HG02678 (cell line): ENCODE results near the gene ARMC5.
"Not testable (repeated sequence)": the region's sequence is repeated elsewhere in the genome, so short reads cannot be mapped to it uniquely, and the experiment has no call there.

Source experiments
- ATAC-seq: cut with Tn5 transposase; IDR thresholded peaks from one replicate; pipeline ENCODE4 v1.9.1; 2021; ENCODE audit warnings: mild to moderate bottlenecking, moderate library complexity; ENCODE audit not compliant: unreplicated experiment

Gene ARMC5

GRCh38 chr16:31430380-31431052 is 28.8 kb upstream of the ARMC5 start:
- ATAC-seq = no peak

DNA sequence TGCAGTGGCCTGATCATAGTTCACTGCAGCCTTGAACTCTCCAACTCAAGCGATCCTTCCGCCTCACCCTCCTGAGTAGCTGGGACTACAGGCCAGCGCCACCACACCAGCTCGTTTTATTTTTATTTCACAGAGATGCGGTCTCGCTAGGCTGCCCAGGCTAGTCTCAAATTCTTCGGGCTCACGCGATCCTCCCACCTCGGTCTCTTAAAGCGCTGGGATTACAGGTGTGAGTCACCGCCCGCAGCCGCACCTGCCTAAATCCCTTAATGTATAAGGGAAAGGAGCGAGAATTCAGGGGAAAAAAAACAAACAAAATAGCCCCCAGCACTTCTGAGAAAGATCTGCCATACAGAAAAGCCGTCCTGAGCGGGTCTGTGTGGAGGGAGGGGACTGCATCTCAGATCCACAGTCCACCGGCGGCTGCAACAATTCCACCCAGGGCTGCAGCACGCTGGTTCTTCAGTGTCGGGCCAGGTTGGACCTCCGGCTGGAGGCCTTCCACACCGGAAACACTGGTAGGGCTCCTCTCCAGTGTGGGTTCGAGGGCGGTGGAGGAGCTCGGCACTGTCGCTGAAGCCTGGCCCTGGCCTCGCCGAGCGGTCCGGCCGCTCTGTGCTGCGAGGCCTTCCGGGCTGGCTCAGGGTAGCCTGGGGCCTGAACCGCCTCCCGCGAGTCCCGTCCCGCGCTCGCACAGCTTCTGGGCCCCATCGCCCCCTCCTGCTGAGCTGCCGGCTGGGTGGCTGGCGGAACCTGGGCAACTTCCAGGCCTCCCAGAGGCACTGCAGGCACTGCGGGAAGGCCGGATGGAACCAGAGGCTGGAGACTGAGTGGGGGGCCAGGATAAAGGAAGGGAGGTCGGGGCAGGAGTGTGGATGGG is 23.7 kb upstream of the ARMC5 start:
- ATAC-seq = no peak

DNA sequence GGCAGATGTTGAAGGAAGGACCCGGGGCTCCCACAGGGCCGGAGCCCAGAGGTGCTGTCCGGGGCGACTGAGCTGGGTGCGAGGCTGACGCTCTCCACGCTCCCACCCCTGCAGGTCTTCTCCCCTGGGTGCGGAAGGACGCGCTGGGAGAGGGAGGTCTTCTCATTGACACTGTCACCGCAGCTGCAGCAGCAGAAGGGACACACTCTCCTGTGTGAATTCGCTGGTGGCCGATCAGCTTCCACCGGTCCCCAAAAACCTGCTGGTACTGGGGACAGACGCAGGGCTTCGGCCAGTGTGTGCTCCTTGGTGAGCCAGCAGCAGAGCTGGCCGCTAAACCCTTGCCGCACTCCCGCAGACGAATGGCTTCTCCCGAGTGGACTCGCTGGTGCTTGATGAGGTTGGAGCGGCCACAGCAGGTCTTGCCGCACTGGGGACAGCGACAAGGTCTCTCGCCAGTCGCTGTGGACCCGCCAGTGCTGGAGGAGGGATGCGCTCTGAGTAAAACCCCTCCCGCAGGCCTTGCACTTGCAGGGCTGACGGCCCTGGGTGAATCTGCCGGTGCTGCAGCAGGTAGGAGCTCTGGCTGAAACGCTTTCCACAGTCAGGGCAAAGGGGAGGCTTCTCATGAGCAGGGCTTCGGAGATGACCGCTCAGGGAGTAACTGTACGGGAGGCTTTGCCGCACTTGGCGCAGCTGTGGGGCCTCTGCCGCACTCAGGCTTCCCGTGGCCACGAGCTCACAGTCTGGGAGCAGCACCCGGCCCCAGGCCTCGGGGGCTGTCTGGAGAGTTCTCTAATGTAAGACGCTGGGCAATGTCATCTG is 22.9 kb upstream of the ARMC5 start:
- ATAC-seq = no peak

- ATAC-seq = no peak
Measured at GRCh38 chr16:31438414-31438813, 20.9 kb upstream of the ARMC5 start.

- ATAC-seq = not testable (repeated sequence)
Measured at GRCh38 chr16:31439023-31439422, 20.3 kb upstream of the ARMC5 start.

- no peak for ATAC-seq
Measured at GRCh38 chr16:31439519-31439918, 19.8 kb upstream of the ARMC5 start.

DNA sequence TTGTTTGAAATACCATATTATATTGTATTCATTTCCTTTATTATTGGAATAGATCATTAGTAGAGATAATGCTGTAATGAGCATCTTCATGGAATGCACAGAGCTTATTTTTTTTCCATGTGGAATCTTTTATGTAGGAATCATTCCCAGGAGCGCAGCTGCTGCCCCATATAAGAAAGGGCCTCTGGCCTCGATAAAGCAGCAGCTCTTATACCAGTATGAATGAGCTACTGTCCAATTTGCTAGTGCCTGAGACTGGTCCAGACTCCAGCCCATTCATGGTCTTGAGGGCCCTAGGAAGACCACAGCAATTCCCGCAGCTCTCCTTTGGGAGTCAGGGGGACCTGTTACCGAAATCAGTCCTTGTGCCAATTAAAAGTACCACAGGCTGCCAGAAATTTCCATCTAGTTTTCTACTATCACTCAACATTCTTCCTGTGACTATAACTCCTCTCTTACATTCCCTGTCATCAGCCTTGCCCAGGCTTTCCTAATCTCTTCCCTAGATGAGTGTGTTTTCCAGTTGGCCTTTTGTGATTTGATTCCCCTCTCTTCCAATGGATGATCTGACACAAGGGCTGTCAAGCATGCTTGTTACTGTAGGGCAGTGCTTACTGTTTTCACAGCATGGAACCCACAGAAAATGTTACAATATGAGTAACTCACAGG is 18.7 kb upstream of the ARMC5 start:
- ATAC-seq = no peak

- no peak for ATAC-seq
Measured at GRCh38 chr16:31441956-31442355, 17.3 kb upstream of the ARMC5 start.

- ATAC-seq = not testable (repeated sequence)
Measured at GRCh38 chr16:31445931-31446330, 13.4 kb upstream of the ARMC5 start.

DNA sequence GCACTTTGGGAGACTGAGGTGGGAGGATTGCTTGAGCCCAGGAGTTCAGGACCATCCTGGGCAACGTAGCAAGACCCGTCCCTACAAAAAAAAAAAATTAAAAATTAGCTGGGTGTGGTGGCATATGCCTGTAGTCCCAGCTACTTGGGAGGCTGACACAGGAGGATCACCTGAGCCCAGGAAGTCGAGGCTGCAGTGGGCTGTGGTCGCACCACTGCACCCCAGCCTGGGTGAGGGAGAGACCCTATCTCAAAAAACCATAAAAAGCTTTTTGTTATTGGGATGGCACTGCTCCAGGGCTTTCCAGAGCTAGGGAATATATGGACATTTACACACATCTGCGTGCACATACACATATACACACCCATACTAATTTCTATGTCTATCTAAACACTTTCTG is 8.1 kb upstream of the ARMC5 start:
- ATAC-seq = no peak

DNA sequence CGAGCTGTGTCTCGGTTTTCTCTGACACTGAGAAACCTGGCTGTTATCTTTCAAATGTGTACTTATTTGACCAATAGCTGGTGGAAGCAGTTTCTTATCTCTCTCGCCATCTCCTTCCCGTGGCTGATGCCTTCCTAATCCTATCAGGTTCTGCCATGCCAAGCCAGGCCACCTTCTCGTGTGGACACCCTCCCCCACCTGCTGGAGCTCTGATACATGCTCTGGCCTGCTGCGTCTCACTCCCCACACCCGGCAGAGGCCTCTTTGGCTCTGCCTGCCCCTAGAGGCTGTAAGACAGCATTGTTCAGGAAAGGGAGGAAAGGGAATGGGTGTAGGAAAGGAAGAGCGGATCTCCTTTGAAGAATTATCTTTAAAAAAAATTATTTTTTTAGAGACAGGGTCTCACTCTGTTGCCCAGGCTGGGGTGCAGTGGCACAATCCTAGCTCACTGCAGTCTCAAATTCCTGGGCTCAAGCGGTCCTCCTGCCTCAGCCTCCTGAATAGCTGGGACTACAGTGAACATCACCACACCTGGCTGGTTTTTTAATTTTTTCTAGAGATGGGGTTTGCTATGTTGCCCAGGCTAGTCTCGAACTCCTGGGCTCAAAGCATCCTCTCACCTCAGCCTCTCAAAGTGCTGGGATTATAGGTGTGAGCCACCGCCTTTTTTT is 7.5 kb upstream of the ARMC5 start:
- ATAC-seq = peak; percentile 49

DNA sequence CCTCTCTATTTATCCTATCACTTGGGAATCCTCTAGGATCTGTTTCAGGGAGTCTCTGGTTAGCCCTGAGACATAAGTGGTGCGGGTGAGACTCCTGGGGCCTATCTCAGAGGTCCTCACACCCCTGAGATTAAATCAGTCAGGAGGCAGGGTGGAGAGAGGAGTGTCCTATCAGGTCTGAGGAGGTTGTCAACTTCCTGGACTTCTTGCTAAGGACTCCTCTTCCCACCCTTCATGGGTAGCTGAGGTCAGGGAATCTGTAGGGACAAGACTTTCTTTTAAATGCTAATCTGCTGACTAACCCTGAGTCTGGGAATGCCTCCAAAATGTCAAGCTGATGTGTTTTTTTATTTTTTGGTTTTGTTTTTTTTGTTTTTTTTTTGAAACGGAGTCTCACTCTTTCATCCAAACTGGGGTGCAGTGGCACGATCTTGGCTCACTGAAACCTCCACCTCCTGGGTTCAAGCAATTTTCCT is 6.6 kb upstream of the ARMC5 start:
- no peak for ATAC-seq

DNA sequence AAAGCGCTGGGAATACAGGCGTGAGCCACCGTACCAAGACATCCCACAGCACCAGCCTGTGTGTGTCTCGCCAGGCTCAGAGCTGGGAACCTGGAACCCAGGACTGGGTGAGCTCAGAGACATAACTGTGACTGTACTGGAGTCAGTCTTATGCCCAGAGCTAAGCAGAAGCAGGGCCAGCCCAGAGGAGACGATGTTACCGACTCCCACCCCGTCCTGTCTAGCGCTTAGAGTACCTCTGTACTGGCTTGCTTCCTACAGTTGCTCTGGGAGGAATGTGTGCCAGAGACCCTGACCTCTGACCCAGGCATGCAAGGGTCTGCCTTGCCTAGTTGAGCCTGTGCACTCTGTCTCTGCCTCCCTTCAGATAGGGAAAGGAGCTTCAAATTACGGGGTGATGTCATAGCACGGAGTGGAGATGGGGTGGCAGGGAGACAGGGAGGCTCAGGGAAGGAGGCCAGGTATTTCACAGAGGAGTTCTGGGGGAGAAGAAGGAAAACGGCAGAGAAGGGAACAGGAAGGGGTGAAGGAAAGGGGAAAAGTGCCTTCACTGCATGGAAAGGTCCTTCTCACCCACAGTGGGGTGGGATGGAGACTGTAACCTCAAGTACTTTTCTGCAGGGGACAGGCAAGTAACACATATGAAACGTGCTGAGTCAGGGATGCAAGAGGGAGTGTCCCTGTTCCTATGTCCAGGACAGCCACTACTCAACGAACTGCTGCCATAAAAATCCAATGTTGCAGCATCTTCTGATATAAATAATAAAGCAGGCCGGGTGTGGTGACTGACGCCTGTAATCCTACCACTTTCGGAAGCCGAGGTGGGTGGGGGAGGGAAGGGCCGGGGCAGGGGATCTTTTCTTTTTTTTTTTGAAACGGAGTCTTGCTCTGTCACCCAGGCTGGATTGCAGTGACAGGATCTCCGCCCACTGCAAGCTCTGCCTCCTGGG is 5.8 kb upstream of the ARMC5 start:
- no peak for ATAC-seq

GRCh38 chr16:31455601-31456314 is 3.5 kb upstream of the ARMC5 start:
- ATAC-seq = no peak

GRCh38 chr16:31456988-31457360 is 2.3 kb upstream of the ARMC5 start:
- ATAC-seq = no peak

DNA sequence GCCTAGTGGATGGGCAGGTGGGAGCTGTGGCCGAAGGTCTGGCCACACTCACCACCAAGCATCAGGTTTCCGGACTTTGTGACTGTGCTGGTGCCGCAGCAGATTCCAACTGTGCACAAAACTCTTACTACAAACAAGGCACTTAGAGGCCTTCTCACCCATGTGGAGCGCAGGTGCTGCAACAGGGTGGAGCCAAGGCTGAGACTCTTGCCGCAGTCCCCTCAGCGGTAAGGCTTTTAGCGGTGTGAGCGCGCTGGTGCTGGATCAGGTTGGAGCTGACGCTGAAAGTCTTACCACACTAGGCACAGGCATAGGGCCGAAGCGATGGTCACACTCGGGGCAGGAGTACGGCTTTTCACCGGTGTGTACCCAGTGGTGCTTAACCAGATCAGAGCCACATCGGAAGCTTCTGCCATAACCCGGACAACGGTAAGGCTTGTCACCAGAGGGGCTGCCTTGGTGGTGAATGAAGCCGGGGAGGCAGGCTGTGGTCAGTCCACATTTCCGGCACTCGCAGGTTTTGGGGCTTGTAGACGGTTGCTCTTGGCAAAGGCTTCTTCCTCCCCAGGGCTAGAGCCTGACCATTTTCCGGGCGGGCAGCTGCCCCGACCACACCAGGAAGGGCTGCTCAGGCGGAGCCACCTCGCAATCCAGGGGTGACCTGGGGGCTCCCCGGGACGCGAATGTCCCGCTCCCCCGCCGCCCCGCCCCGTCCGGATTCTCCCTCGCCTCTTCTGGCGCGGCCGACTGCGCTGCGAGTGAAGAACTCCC is 1.0 kb upstream of the ARMC5 start:
- ATAC-seq = peak; percentile 4

DNA sequence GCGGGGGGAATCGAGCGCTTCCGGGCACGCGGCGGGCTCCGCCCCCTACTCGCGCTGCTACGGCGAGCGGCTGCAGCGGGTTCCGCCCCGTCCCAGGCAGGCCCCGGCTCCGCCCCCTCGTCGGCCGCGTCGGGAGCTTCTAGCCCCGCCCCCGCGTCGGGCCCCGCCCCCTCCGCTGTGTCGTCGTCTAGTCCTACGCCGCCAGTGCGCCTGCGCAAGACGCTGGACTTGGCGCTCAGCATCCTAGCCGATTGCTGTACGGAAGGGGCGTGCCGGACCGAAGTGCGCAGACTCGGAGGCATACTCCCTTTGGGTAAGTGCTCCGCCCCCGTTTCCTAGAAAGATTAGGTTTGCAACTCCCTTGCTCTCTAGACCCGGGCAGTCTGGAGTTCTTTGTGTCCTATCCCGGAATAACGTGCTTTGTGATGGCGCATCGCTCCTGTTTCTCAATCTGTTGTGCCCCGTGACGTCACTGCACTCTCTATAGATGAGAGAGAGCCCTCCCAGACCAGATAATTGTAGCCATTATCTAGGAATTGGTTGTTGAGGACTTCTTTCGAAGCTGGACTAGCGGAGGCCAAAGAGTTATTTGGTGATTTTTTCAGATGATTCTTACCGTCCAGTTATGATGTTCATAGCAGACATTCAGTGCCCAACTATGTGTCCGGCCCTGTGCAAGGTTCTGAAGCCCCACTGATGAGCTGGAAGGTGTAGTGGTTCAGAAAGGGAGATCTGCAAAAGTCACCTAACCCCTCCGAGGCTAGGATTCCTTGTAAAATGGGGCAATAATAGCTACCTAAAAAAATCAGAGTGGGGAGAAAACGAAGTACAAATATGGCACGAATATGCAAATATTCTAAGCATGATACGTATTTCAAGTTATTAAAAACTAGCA is 633 bp downstream of the ARMC5 start:
- peak; percentile 71 for ATAC-seq
